Sigmoid colon (tissue), 7 donors: ENCODE results near the gene MAPT. TPM values are rescaled to one million over a fixed set of nuclear protein-coding genes. Genes with fewer than 3 reads are reported as not detected.

Experiments used
- DNase-seq: peaks from one replicate; pipeline ENCODE4 v3.0.0-alpha.2; 2019
- H3K27ac ChIP-seq, 4 donors: fragments of 200-600 bp; sonication (generic); one replicate each; pipeline ENCODE4 v1.5.1; 2016 to 2019; ENCODE audit warnings: mild to moderate bottlenecking in 1 of 4
- H3K27me3 ChIP-seq, 3 donors: fragments of 200-600 bp; sonication (generic); one replicate each; pipeline ENCODE4 v1.5.1; 2019; ENCODE audit warnings: mild to moderate bottlenecking in 1 of 3
- H3K36me3 ChIP-seq, 4 donors: fragments of 200-600 bp; sonication (generic); one replicate each; pipeline ENCODE4 v1.5.1; 2016 to 2019
- H3K4me1 ChIP-seq, 4 donors: fragments of 200-600 bp; sonication (generic); one replicate each; pipeline ENCODE4 v1.5.1; 2017 to 2019
- H3K4me3 ChIP-seq, 4 donors: fragments of 200-600 bp; sonication (generic); one replicate each; pipeline ENCODE4 v1.5.1; 2017 to 2019; ENCODE audit warnings: mild to moderate bottlenecking in 2 of 4, moderate library complexity in 1 of 4
- H3K9me3 ChIP-seq, 4 donors: fragments of 200-600 bp in 3 of 4; sonication (generic) in 3 of 4; one replicate each; pipeline versions ENCODE4 v1.5.1 to v1.6.1; 2013 to 2019
- CTCF ChIP-seq, 4 experiments: fragments of 450-650 bp in 3 of 4; fragments of 200-600 bp in 1 of 4; IDR thresholded peaks; one replicate each; pipeline ENCODE4 v1.5.1; 2016 to 2019; ENCODE audit warnings: antibody characterized with exemption in 4 of 4, mild to moderate bottlenecking in 3 of 4, moderate library complexity in 2 of 4
- EP300 ChIP-seq, 4 donors: sonication (generic); formaldehyde crosslinking; IDR thresholded peaks; one replicate each; pipeline ENCODE4 v1.6.1; 2017; ENCODE audit warnings: antibody characterized with exemption in 4 of 4
- POLR2A ChIP-seq, 2 donors: fragments of 450-650 bp; IDR thresholded peaks; one replicate each; pipeline ENCODE4 v1.6.1; 2016; ENCODE audit warnings: antibody characterized with exemption in 2 of 2, mild to moderate bottlenecking in 2 of 2, moderate library complexity in 2 of 2
- POLR2AphosphoS5 ChIP-seq, 4 donors: sonication (generic); formaldehyde crosslinking; IDR thresholded peaks; one replicate each; pipeline ENCODE4 v1.6.1; 2017; ENCODE audit warnings: antibody characterized with exemption in 4 of 4
- WGBS, 2 donors: extraction: QIAGEN DNeasy Blood & Tissue Kit; methylation state at CpG; one replicate each; pipeline ENCODE4 v1.1.7; 2013; 5-methylcytosine and 5-hydroxymethylcytosine counted together
- intact Hi-C: fragments of 100-400 bp; cut with DNase I; formaldehyde crosslinking; loops from one replicate; pipeline ENCODE4 v1.15.1; 2023
- polyA plus RNA-seq, 3 donors: library from polyadenylated mRNA; stranded (reverse); fragments of 200-250 nt; gene quantifications; one replicate each; pipeline ENCODE4 v1.2.3, GENCODE V29; 2013
- total RNA-seq, 4 donors: library from RNA; depleted of rRNA; stranded (reverse); fragments of >200 nt; gene quantifications; one replicate each; pipeline ENCODE4 v1.1.0, GENCODE V29; 2016
- donor health status: healthy with polysubstance abuse.
- donor health status: Bipolar disorder and iron deficiency.
- donor health status: healthy.

Gene MAPT
- total and polyA plus RNA-seq, 7 donors, result 0.60 to 20.5 (median 10.9) TPM; not detected in 1

GRCh38 chr17:45958307-45958706 lies 64.0 kb downstream of the MAPT start:
- H3K4me3 ChIP-seq, result no peak overlapping the region
- no peaks in the 10 kb centered on the region for H3K4me1 ChIP-seq
- H3K9me3 ChIP-seq, result no peaks in the 10 kb centered on the region
- WGBS, 2 donors, result 91 to 93% methylated on average over 9 of the region's 9 CpGs
- H3K27ac ChIP-seq, result no peak overlapping the region
- TF ChIP-seq POLR2AphosphoS5 (IDR thresholded peaks at IDR 0.05) (no peak), POLR2A (IDR thresholded peaks at IDR 0.05) (no peak), EP300 (IDR thresholded peaks at IDR 0.05) (no peak)
- no peaks in the 10 kb centered on the region for H3K27me3 ChIP-seq
- intact Hi-C loops, result no loop called here
- H3K36me3 ChIP-seq, result no peaks in the 10 kb centered on the region
- DNase-seq, result no peak

GRCh38 chr17:45958994-45959665 lies 64.8 kb downstream of the MAPT start:
- no peak for DNase-seq
- intact Hi-C loops, result no loop called here
- TF ChIP-seq EP300 (IDR thresholded peaks at IDR 0.05) (no peak), CTCF (IDR thresholded peaks at IDR 0.05) (no peak), POLR2AphosphoS5 (IDR thresholded peaks at IDR 0.05) (no peak), POLR2A (IDR thresholded peaks at IDR 0.05) (no peak)

GRCh38 chr17:45960311-45960710 lies 66.0 kb downstream of the MAPT start:
- no peak overlapping the region for H3K4me3 ChIP-seq
- TF ChIP-seq CTCF (IDR thresholded peaks at IDR 0.05) (no peak), EP300 (IDR thresholded peaks at IDR 0.05) (no peak), POLR2A (IDR thresholded peaks at IDR 0.05) (no peak), POLR2AphosphoS5 (IDR thresholded peaks at IDR 0.05) (no peak)
- H3K36me3 ChIP-seq, result no peaks in the 10 kb centered on the region
- intact Hi-C loops, result no loop called here
- H3K9me3 ChIP-seq, result no peaks in the 10 kb centered on the region
- no peaks in the 10 kb centered on the region for H3K27me3 ChIP-seq
- H3K4me1 ChIP-seq, result no peaks in the 10 kb centered on the region
- H3K27ac ChIP-seq, result no peak overlapping the region
- no peak for DNase-seq
- WGBS, 2 donors, result 79 to 92% methylated on average over 4 of the region's 4 CpGs

More at GRCh38 chr17:45958994-45959665, 64.8 kb downstream of the MAPT start:
- H3K4me1 ChIP-seq, result no peaks in the 10 kb centered on the region
- no peak overlapping the region for H3K27ac ChIP-seq
- WGBS, 2 donors, result 84 to 86% methylated on average over 9 of the region's 9 CpGs
- no peak overlapping the region for H3K4me3 ChIP-seq
- no peaks in the 10 kb centered on the region for H3K27me3 ChIP-seq
- no peaks in the 10 kb centered on the region for H3K9me3 ChIP-seq
- H3K36me3 ChIP-seq, result no peaks in the 10 kb centered on the region

- Histone ChIP-seq H3K9me3 (no peaks in the 10 kb centered on the region), H3K4me3 (no peak overlapping the region), H3K4me1 (no peaks in the 10 kb centered on the region), H3K27ac (no peak overlapping the region), H3K36me3 (no peaks in the 10 kb centered on the region), H3K27me3 (no peaks in the 10 kb centered on the region)
- intact Hi-C loops, result no loop called here
- 81 to 83% methylated on average over 6 of the region's 6 CpGs for WGBS, 2 donors
- TF ChIP-seq EP300 (IDR thresholded peaks at IDR 0.05) (no peak), CTCF (IDR thresholded peaks at IDR 0.05) (no peak), POLR2A (IDR thresholded peaks at IDR 0.05) (no peak), POLR2AphosphoS5 (IDR thresholded peaks at IDR 0.05) (no peak)
- DNase-seq, result no peak
Observed at GRCh38 chr17:45961206-45961605, 66.9 kb downstream of the MAPT start.

GRCh38 chr17:45962221-45962972 lies 68.0 kb downstream of the MAPT start:
- no peaks in the 10 kb centered on the region for H3K9me3 ChIP-seq
- H3K4me1 ChIP-seq, result no peaks in the 10 kb centered on the region
- no peak for DNase-seq
- WGBS, 2 donors, result 89 to 92% methylated on average over 12 of the region's 12 CpGs
- intact Hi-C loops, result no loop called here
- TF ChIP-seq POLR2AphosphoS5 (IDR thresholded peaks at IDR 0.05) (no peak), EP300 (IDR thresholded peaks at IDR 0.05) (no peak), CTCF (IDR thresholded peaks at IDR 0.05) (no peak), POLR2A (IDR thresholded peaks at IDR 0.05) (no peak)
- H3K4me3 ChIP-seq, result no peak overlapping the region
- no peak overlapping the region for H3K27ac ChIP-seq
- no peaks in the 10 kb centered on the region for H3K36me3 ChIP-seq
- no peaks in the 10 kb centered on the region for H3K27me3 ChIP-seq
